GM12878 (cell line): ENCODE results near the gene ZNF619. TPM values are rescaled to one million over a fixed set of nuclear protein-coding genes. Genes with fewer than 3 reads are reported as not detected.

ENCODE experiments used
- ATAC-seq: fragments of 200-7000 bp; cut with Tn5 transposase; 3 replicates; pipeline ENCODE4 v1.9.1; 2020; ENCODE audit warnings: mild to moderate bottlenecking, moderate library complexity
- BruUV-seq: library from RNA; stranded (reverse); fragments of 400-500 nt; replicated peaks from 2 replicates; lab custom pipeline; 2021; lab: Mats Ljungman, UMichigan
- CTCF ChIA-PET: fragments of 300-600 bp; sonication (Branson Sonifier 250); formaldehyde crosslinking; extraction: SDS; loops from one replicate; lab custom pipeline; 2021; ENCODE audit warnings: inconsistent platforms; lab: Yijun Ruan, JAX
- POLR2A ChIA-PET: fragments of 350-600 bp; formaldehyde crosslinking; extraction: SDS; loops from one replicate; lab custom pipeline; 2021; ENCODE audit warnings: inconsistent platforms; lab: Charles Lee
- RAD21 ChIA-PET: fragments of 300-600 bp; sonication (Branson Sonifier 250); formaldehyde crosslinking; loops from one replicate; lab custom pipeline; 2023; ENCODE audit warnings: antibody characterized with exemption; ENCODE audit not compliant: unreplicated experiment; lab: Charles Lee
- SMC1A ChIA-PET: fragments of 300-600 bp; sonication (Branson Sonifier 250); formaldehyde crosslinking; loops from one replicate; lab custom pipeline; 2023; ENCODE audit not compliant: unreplicated experiment, uncharacterized antibody; lab: Charles Lee
- DNase-seq: peaks from one replicate; pipeline ENCODE4 v3.0.0-alpha.2; 2011; ENCODE audit warnings: low read depth, low spot score
- FAIRE-seq: peaks from 3 replicates; lab custom pipeline; 2011; peaks lifted over from hg19 to GRCh38; lab: Jason Lieb, UNC
- H2AFZ ChIP-seq: 2 replicates; pipeline ENCODE4 v1.6.0; 2011; ENCODE audit warnings: low read depth, low read length, control low read depth; ENCODE audit not compliant: control insufficient read depth
- H3K27ac ChIP-seq: 2 replicates; pipeline ENCODE4 v1.5.1; 2011; ENCODE audit warnings: control low read depth; ENCODE audit not compliant: control insufficient read depth, insufficient read depth
- H3K27me3 ChIP-seq, 2 experiments: replicated peaks in 1 of 2; 2 replicates each; pipeline versions ENCODE4 v1.6.0 to v1.6.1; 2011; ENCODE audit warnings: low read length in 1 of 2; ENCODE audit not compliant: control insufficient read depth in 2 of 2, insufficient read depth in 2 of 2
- H3K36me3 ChIP-seq, 2 experiments: 2 replicates each; pipeline ENCODE4 v1.5.1; 2011; ENCODE audit warnings: low read length in 1 of 2; ENCODE audit not compliant: control insufficient read depth in 2 of 2, insufficient read depth in 2 of 2
- H3K4me1 ChIP-seq: 2 replicates; pipeline ENCODE4 v1.6.1; 2011; ENCODE audit warnings: mild to moderate bottlenecking, low read length, moderate library complexity, mixed read lengths; ENCODE audit not compliant: control insufficient read depth, insufficient read depth
- H3K4me2 ChIP-seq: 2 replicates; pipeline ENCODE4 v1.6.0; 2011; ENCODE audit warnings: control low read depth; ENCODE audit not compliant: control insufficient read depth, insufficient read depth
- H3K4me3 ChIP-seq: fragments of 200-600 bp; sonication (generic); 2 replicates; pipeline ENCODE4 v1.5.1; 2016
- H3K79me2 ChIP-seq: 2 replicates; pipeline ENCODE4 v1.6.0; 2011; ENCODE audit warnings: low read length; ENCODE audit not compliant: control insufficient read depth, insufficient read depth
- H3K9ac ChIP-seq: 2 replicates; pipeline ENCODE4 v1.8.0; 2011; ENCODE audit warnings: low read length, control low read depth, mixed read lengths; ENCODE audit not compliant: control insufficient read depth, insufficient read depth
- H3K9me3 ChIP-seq: replicated peaks from 3 replicates; pipeline ENCODE4 v1.5.1; 2011; ENCODE audit warnings: mild to moderate bottlenecking, low read length; ENCODE audit not compliant: control insufficient read depth, insufficient read depth
- H4K20me1 ChIP-seq: 2 replicates; pipeline ENCODE4 v1.6.0; 2011; ENCODE audit not compliant: control insufficient read depth, insufficient read depth
- BACH1 ChIP-seq: fragments of 450-650 bp; IDR thresholded peaks from 2 replicates; pipeline ENCODE4 v1.6.1; 2017; ENCODE audit warnings: mild to moderate bottlenecking, borderline replicate concordance
- BMI1 ChIP-seq: fragments of 450-650 bp; IDR thresholded peaks from 2 replicates; pipeline ENCODE4 v1.6.1; 2016; ENCODE audit warnings: mild to moderate bottlenecking, moderate library complexity, borderline replicate concordance
- CBFB ChIP-seq: IDR thresholded peaks from 2 replicates; pipeline ENCODE4 v1.6.1; 2016; ENCODE audit warnings: antibody characterized with exemption, low read depth
- CEBPB ChIP-seq, 2 experiments: fragments of 150-350 bp in 1 of 2; IDR thresholded peaks; 2 replicates each; pipeline ENCODE4 v1.6.1; 2012 to 2014; ENCODE audit warnings: low read depth in 2 of 2, low read length in 2 of 2, borderline replicate concordance in 1 of 2, inconsistent platforms in 1 of 2
- E2F8 ChIP-seq: fragments of 450-650 bp; IDR thresholded peaks from 2 replicates; pipeline ENCODE4 v1.6.1; 2018; ENCODE audit warnings: mild to moderate bottlenecking, low read depth, moderate library complexity; ENCODE audit not compliant: partially characterized antibody
- E4F1 ChIP-seq: fragments of 450-650 bp; IDR thresholded peaks from 2 replicates; pipeline ENCODE4 v1.6.1; 2018; ENCODE audit warnings: borderline replicate concordance, mild to moderate bottlenecking; ENCODE audit not compliant: partially characterized antibody
- HCFC1 ChIP-seq: fragments of 150-350 bp; IDR thresholded peaks from 2 replicates; pipeline ENCODE4 v1.6.1; 2014; ENCODE audit warnings: low read length
- JUND ChIP-seq: IDR thresholded peaks from 2 replicates; pipeline ENCODE4 v1.6.1; 2012; ENCODE audit warnings: low read depth, mild to moderate bottlenecking, low read length, improper control_type of control experiment, moderate library complexity
- NBN ChIP-seq: fragments of 450-650 bp; IDR thresholded peaks from 2 replicates; pipeline ENCODE4 v1.6.1; 2016
- PML ChIP-seq: IDR thresholded peaks from 2 replicates; pipeline ENCODE4 v1.6.1; 2012; ENCODE audit warnings: low read length, inconsistent platforms
- RB1 ChIP-seq: fragments of 450-650 bp; formaldehyde crosslinking; IDR thresholded peaks from 2 replicates; pipeline ENCODE4 v1.6.1; 2017; ENCODE audit warnings: mild to moderate bottlenecking, borderline replicate concordance
- TAF1 ChIP-seq: IDR thresholded peaks from 2 replicates; pipeline ENCODE4 v1.6.1; 2011; ENCODE audit warnings: mild to moderate bottlenecking, low read depth, low read length, borderline replicate concordance
- ZNF592 ChIP-seq: fragments of 450-650 bp; IDR thresholded peaks from 2 replicates; pipeline ENCODE4 v1.6.1; 2017; ENCODE audit warnings: mild to moderate bottlenecking, moderate library complexity
- ZNF622 ChIP-seq: fragments of 450-650 bp; IDR thresholded peaks from 2 replicates; pipeline ENCODE4 v1.6.1; 2017; ENCODE audit warnings: mild to moderate bottlenecking, inconsistent platforms
- WGBS: methylation state at CpG from one replicate; pipeline ENCODE4 v1.1.6; 2016; ENCODE audit warnings: low lambda C conversion rate; ENCODE audit not compliant: insufficient replicate concordance, insufficient coverage; ENCODE audit errors: missing lambda C conversion rate; 5-methylcytosine and 5-hydroxymethylcytosine counted together
- in situ Hi-C: fragments of 300-500 bp; cut with MboI; formaldehyde crosslinking; loops from 9 replicates; pipeline ENCODE4 v1.14.3; 2018; ENCODE audit warnings: mixed read lengths
- intact Hi-C: fragments of 100-400 bp; cut with micrococcal nuclease; formaldehyde crosslinking; loops from one replicate; pipeline ENCODE4 v1.14.2; 2022; ENCODE audit not compliant: unreplicated experiment
- polyA plus RNA-seq, 11 experiments: library from polyadenylated mRNA; depleted of rRNA in 4 of 11; unstranded in 6 of 11; stranded (reverse) in 5 of 11; fragments of >200 nt; fragmentation: Nextera tagmentation in 4 of 11; fragmentation: Illumina TruSeq in 1 of 11; extraction: Ambion mirVana in 4 of 11; extraction: Trizol in 1 of 11; gene quantifications; 1 replicate in 1 of 11; 2 replicates in 10 of 11; pipeline versions ENCODE4 v1.2.1 to v1.2.3, GENCODE V29; 2011 to 2016; ENCODE audit warnings: inconsistent platforms in 2 of 11, missing spikeins in 2 of 11, low read depth in 1 of 11
- total RNA-seq, 4 experiments: library from RNA; depleted of rRNA in 3 of 4; stranded (reverse); fragments of >200 nt in 3 of 4; fragmentation: Illumina TruSeq in 1 of 4; extraction: Trizol in 1 of 4; gene quantifications; 2 replicates each; pipeline versions ENCODE4 v1.2.1 to v1.2.3, GENCODE V29; 2013 to 2021

The ZNF619 gene
- total and polyA plus RNA-seq, 10 of the 15 experiments (the other 5 are each of a cell fraction or from before 2014, with no cell fraction given): 0.42 to 7.5 (median 3.7) TPM

GRCh38 chr3:40518067-40518466 is 41.1 kb downstream of the ZNF619 start:
- in situ Hi-C loops: no loop called here
- intact Hi-C loops: no loop called here
- SMC1A ChIA-PET: interaction anchor here (1.5 kb wide), 1 partner anchor 66 kb away, joined by 3 read pairs; no protein-coding TSS in a partner anchor
- Histone ChIP-seq H3K4me3 (no peak overlapping the region), H3K9ac (no peak overlapping the region), H3K4me1 (no peaks in the 10 kb centered on the region), H3K9me3 (no peaks in the 10 kb centered on the region), H3K27me3 (no peaks in the 10 kb centered on the region), H3K27ac (no peak overlapping the region), H3K79me2 (no peaks in the 10 kb centered on the region), H3K36me3 (no peaks in the 10 kb centered on the region), H4K20me1 (no peaks in the 10 kb centered on the region), H2AFZ (no peak overlapping the region), H3K4me2 (no peak overlapping the region)
- FAIRE-seq (no peak), DNase-seq (no peak), ATAC-seq (no peak)
- BruUV-seq: no TSS peak
- POLR2A ChIA-PET: no interaction called here
- 92% methylated on average over 1 of the region's 1 CpG for WGBS
- RAD21 ChIA-PET: no interaction called here
- CTCF ChIA-PET: no interaction called here
- TF ChIP-seq TAF1 (no peak), ZNF592 (no peak), BACH1 (no peak), RB1 (no peak), PML (no peak), JUND (no peak), CEBPB (IDR thresholded peaks at IDR 0.05; ENCODE audit: borderline replicate concordance in 1 of 2, low read depth in 2 of 2, low read length in 2 of 2) (no peak), ZNF622 (no peak), E4F1 (no peak), E2F8 (no peak), NBN (no peak), BMI1 (no peak), HCFC1 (no peak), CBFB (no peak)
